Astrocyte (in vitro differentiated cells and primary cell): ENCODE data around the gene SPTBN5. TPM values are rescaled to one million over a fixed set of nuclear protein-coding genes. Genes with fewer than 3 reads are reported as not detected.
A peak's percentile ranks its signal among the peaks of the same experiment; 100 is the strongest.

ENCODE experiments used
- DNase-seq: peaks from one replicate; pipeline ENCODE4 v3.0.0-alpha.2; 2010; ENCODE audit warnings: low read depth
- FAIRE-seq: peaks from 2 replicates; lab custom pipeline; 2011; peaks lifted over from hg19 to GRCh38; lab: Jason Lieb, UNC
- H2AFZ ChIP-seq: 2 replicates; pipeline ENCODE4 v1.6.0; 2012; ENCODE audit warnings: low read depth, low read length, inconsistent platforms
- H3K27ac ChIP-seq: 2 replicates; pipeline ENCODE4 v1.5.1; 2011; ENCODE audit warnings: low read depth, low read length, inconsistent platforms
- H3K27me3 ChIP-seq: 2 replicates; pipeline ENCODE4 v1.6.0; 2011; ENCODE audit warnings: low read length, inconsistent platforms; ENCODE audit not compliant: insufficient read depth
- H3K36me3 ChIP-seq: 2 replicates; pipeline ENCODE4 v1.5.1; 2011; ENCODE audit warnings: low read length, inconsistent platforms; ENCODE audit not compliant: insufficient read depth
- H3K4me1 ChIP-seq: 2 replicates; pipeline ENCODE4 v1.5.1; 2011; ENCODE audit warnings: low read length, inconsistent platforms; ENCODE audit not compliant: insufficient read depth
- H3K4me2 ChIP-seq: 2 replicates; pipeline ENCODE4 v1.6.0; 2012; ENCODE audit warnings: low read length, inconsistent platforms
- H3K4me3 ChIP-seq: 2 replicates; pipeline ENCODE4 v1.5.1; 2011; ENCODE audit warnings: low read depth, mild to moderate bottlenecking, low read length, inconsistent platforms; ENCODE audit not compliant: insufficient read depth
- H3K79me2 ChIP-seq: 2 replicates; pipeline ENCODE4 v1.6.0; 2012; ENCODE audit warnings: mild to moderate bottlenecking, low read length, inconsistent platforms; ENCODE audit not compliant: insufficient read depth
- H3K9ac ChIP-seq: 2 replicates; pipeline ENCODE4 v1.6.0; 2012; ENCODE audit warnings: mild to moderate bottlenecking, low read length, inconsistent platforms
- H3K9me3 ChIP-seq: 2 replicates; pipeline ENCODE4 v1.5.1; 2012; ENCODE audit warnings: low read depth, mild to moderate bottlenecking, low read length, inconsistent platforms; ENCODE audit not compliant: insufficient read depth
- H4K20me1 ChIP-seq: 2 replicates; pipeline ENCODE4 v1.6.0; 2012; ENCODE audit warnings: low read length, inconsistent platforms; ENCODE audit not compliant: insufficient read depth
- H3K27ac Mint-ChIP-seq: one replicate; pipeline ENCODE4 v1.8.0; 2021; ENCODE audit warnings: mild to moderate bottlenecking, mixed read lengths; ENCODE audit not compliant: unreplicated experiment
- H3K27me3 Mint-ChIP-seq: one replicate; pipeline ENCODE4 v1.8.0; 2021; ENCODE audit warnings: low read depth, mixed read lengths; ENCODE audit not compliant: unreplicated experiment
- H3K36me3 Mint-ChIP-seq: one replicate; pipeline ENCODE4 v1.8.0; 2021; ENCODE audit warnings: low read depth, mixed read lengths; ENCODE audit not compliant: unreplicated experiment
- H3K4me1 Mint-ChIP-seq: one replicate; pipeline ENCODE4 v1.8.0; 2021; ENCODE audit warnings: low read depth, mixed read lengths; ENCODE audit not compliant: unreplicated experiment
- H3K4me3 Mint-ChIP-seq: one replicate; pipeline ENCODE4 v1.8.0; 2021; ENCODE audit warnings: mild to moderate bottlenecking, moderate library complexity, mixed read lengths; ENCODE audit not compliant: unreplicated experiment
- H3K9me3 Mint-ChIP-seq: one replicate; pipeline ENCODE4 v1.8.0; 2021; ENCODE audit warnings: mild to moderate bottlenecking, mixed read lengths; ENCODE audit not compliant: unreplicated experiment
- CTCF ChIP-seq: IDR thresholded peaks from 2 replicates; pipeline ENCODE4 v1.5.1; 2011; ENCODE audit warnings: low read depth, mild to moderate bottlenecking, inconsistent platforms, low read length, moderate library complexity; ENCODE audit not compliant: insufficient read depth
- EZH2 ChIP-seq: IDR thresholded peaks from 2 replicates; pipeline ENCODE4 v1.6.1; 2012; ENCODE audit warnings: mild to moderate bottlenecking, low read length, inconsistent platforms; ENCODE audit not compliant: insufficient read depth
- total RNA-seq: library from RNA; stranded (reverse); gene quantifications from 2 replicates; pipeline ENCODE4 v1.2.1, GENCODE V29; 2021

The SPTBN5 gene
- total RNA-seq, 1 donor from 2014 or later = 5.3 TPM

- no peak for FAIRE-seq
- no peak overlapping the region for H3K4me3 ChIP-seq
These were observed 83.0 kb downstream of the SPTBN5 start for GRCh38 chr15:41810651-41811431.

GRCh38 chr15:41809526-41810220 is 84.2 kb downstream of the SPTBN5 start:
- H3K36me3 Mint-ChIP-seq = peaks cover 19% of the 10 kb centered on the region
- Histone ChIP-seq H3K4me2 (peak overlapping the region; percentile 25), H4K20me1 (peaks cover 67% of the 10 kb centered on the region), H3K9ac (no peak overlapping the region), H2AFZ (no peak overlapping the region), H3K79me2 (peaks cover 18% of the 10 kb centered on the region), H3K27me3 (no peaks in the 10 kb centered on the region), H3K36me3 (no peaks in the 10 kb centered on the region), H3K9me3 (no peaks in the 10 kb centered on the region), H3K27ac (no peak overlapping the region), H3K4me1 (peaks cover 5% of the 10 kb centered on the region), H3K4me3 (no peak overlapping the region)
- H3K4me1 Mint-ChIP-seq = peaks cover 4% of the 10 kb centered on the region
- no peaks in the 10 kb centered on the region for H3K9me3 Mint-ChIP-seq
- TF ChIP-seq EZH2 (no peak), CTCF (no peak)
- DNase-seq (no peak), FAIRE-seq (no peak)
- H3K27me3 Mint-ChIP-seq = no peaks in the 10 kb centered on the region
- H3K27ac Mint-ChIP-seq = no peak overlapping the region
- H3K4me3 Mint-ChIP-seq = no peak overlapping the region

More at GRCh38 chr15:41810651-41811431, 83.0 kb downstream of the SPTBN5 start:
- H3K9me3 Mint-ChIP-seq = no peaks in the 10 kb centered on the region
- H3K4me3 Mint-ChIP-seq = no peak overlapping the region
- peaks cover 62% of the 10 kb centered on the region for H4K20me1 ChIP-seq
- no peak overlapping the region for H2AFZ ChIP-seq
- TF ChIP-seq CTCF (no peak), EZH2 (no peak)
- no peak overlapping the region for H3K9ac ChIP-seq
- H3K4me1 Mint-ChIP-seq = peaks cover 2% of the 10 kb centered on the region
- H3K36me3 ChIP-seq = no peaks in the 10 kb centered on the region
- H3K27me3 Mint-ChIP-seq = no peaks in the 10 kb centered on the region
- H3K27me3 ChIP-seq = no peaks in the 10 kb centered on the region
- peaks cover 17% of the 10 kb centered on the region for H3K36me3 Mint-ChIP-seq
- peaks cover 5% of the 10 kb centered on the region for H3K4me1 ChIP-seq
- H3K27ac Mint-ChIP-seq = no peak overlapping the region
- H3K4me2 ChIP-seq = no peak overlapping the region
- H3K79me2 ChIP-seq = peaks cover 13% of the 10 kb centered on the region
- no peaks in the 10 kb centered on the region for H3K9me3 ChIP-seq
- DNase-seq = no peak
- no peak overlapping the region for H3K27ac ChIP-seq
